Body of pancreas (tissue), 4 donors: ENCODE measurements around the gene NDUFA11.

Experiments used
- POLR2A ChIP-seq, 3 donors: fragments of 450-650 bp; IDR thresholded peaks; one replicate each; pipeline ENCODE4 v1.6.1; 2016; ENCODE audit warnings: antibody characterized with exemption in 3 of 3, mild to moderate bottlenecking in 2 of 3
- TF ChIP-seq, protein P1 (sequence below), 7 experiments: fragments of 450-650 bp in 4 of 7; fragments of 200-600 bp in 3 of 7; sonication (generic) in 3 of 7; IDR thresholded peaks; one replicate each; pipeline ENCODE4 v1.5.1; 2016 to 2019; ENCODE audit warnings: antibody characterized with exemption in 7 of 7

DNA sequence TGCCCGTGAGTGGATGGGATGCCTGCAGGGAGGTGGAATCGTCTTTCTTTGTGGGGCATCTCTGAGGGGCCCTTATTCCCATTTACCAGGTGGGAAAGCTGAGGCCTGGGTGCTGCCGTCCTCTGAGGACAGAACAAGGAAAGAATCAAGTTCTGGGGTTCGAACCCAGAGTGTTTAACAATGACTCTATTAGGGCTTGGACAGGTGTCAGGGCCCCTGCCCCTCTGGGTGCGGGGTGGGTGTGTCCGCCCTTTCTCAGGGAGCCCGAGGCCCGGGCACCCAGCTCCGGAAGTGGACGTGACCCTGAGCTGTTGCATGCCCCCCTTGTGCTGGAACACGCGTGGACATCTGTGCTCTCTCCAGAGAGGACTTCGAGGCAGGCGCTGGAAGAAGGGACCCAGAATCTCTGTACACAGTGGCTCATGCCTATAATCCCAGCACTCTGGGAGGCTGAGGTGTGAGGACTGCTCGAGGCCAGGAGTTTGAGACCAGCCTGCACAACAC lies 10.8 kb downstream of the NDUFA11 start:
- TF ChIP-seq, protein P1, sequence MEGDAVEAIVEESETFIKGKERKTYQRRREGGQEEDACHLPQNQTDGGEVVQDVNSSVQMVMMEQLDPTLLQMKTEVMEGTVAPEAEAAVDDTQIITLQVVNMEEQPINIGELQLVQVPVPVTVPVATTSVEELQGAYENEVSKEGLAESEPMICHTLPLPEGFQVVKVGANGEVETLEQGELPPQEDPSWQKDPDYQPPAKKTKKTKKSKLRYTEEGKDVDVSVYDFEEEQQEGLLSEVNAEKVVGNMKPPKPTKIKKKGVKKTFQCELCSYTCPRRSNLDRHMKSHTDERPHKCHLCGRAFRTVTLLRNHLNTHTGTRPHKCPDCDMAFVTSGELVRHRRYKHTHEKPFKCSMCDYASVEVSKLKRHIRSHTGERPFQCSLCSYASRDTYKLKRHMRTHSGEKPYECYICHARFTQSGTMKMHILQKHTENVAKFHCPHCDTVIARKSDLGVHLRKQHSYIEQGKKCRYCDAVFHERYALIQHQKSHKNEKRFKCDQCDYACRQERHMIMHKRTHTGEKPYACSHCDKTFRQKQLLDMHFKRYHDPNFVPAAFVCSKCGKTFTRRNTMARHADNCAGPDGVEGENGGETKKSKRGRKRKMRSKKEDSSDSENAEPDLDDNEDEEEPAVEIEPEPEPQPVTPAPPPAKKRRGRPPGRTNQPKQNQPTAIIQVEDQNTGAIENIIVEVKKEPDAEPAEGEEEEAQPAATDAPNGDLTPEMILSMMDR (IDR thresholded peaks at IDR 0.05), result no peak
- TF ChIP-seq POLR2A (IDR thresholded peaks at IDR 0.05), result no peak
